Memory B cell (primary cell): Measurements from ENCODE around the gene JUND.

Source experiments
- ATAC-seq: fragments of 150-1000 bp; cut with Tn5 transposase; 2 replicates; pipeline ENCODE4 v1.10.0; 2021; ENCODE audit warnings: low read depth, mild to moderate bottlenecking, moderate library complexity
- DNase-seq, 2 donors: peaks; one replicate each; pipeline ENCODE4 v3.0.0; 2022; ENCODE audit warnings: low spot score in 2 of 2
- H3K27ac Mint-ChIP-seq: one replicate; pipeline ENCODE4 v1.8.0; 2022; ENCODE audit warnings: mild to moderate bottlenecking, moderate library complexity, mixed read lengths
- H3K27me3 Mint-ChIP-seq: one replicate; pipeline ENCODE4 v1.8.0; 2022; ENCODE audit warnings: mixed read lengths
- H3K36me3 Mint-ChIP-seq: one replicate; pipeline ENCODE4 v1.8.0; 2022; ENCODE audit warnings: mild to moderate bottlenecking, mixed read lengths
- H3K4me1 Mint-ChIP-seq: one replicate; pipeline ENCODE4 v1.8.0; 2022; ENCODE audit warnings: mixed read lengths
- H3K4me3 Mint-ChIP-seq: one replicate; pipeline ENCODE4 v1.8.0; 2022; ENCODE audit warnings: mild to moderate bottlenecking, moderate library complexity, mixed read lengths
- H3K9me3 Mint-ChIP-seq: one replicate; pipeline ENCODE4 v1.8.0; 2022; ENCODE audit warnings: mixed read lengths

The JUND gene

DNA sequence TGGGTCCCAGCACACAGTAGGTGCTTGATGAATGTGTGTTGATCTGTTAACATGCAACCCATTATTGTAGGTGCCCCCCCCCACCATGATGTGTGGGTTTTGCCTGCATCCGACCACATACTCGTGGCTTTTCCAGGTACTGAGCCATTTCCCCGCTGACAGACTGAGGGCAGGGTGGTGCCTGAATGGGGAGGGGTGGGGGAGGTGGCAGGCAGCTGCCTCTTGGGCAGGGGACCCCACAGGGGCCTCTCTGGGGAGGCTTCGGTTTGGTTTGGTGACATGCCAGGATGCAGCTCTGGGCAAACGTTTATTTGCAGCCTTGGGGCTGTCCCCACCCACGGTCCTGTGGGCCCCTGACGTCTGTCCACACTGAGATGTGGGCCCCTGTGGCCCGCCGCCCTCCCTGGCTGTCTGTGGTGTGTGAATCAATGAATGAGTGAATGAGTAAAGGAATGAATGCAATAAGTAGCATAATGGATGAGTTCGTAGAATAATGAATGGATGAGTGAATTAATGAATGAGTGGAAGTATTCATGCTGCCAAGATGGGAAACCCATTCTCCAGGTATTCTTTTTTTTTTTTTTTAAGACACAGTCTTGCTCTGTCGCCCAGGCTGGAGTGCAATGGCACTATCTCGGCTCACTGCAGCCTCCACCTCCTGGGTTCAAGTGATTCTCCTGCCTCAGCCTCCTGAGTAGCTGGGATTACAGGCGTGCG lies 9.0 kb upstream of the JUND start:
- H3K36me3 Mint-ChIP-seq: peaks cover 2% of the 10 kb centered on the region
- H3K9me3 Mint-ChIP-seq: peaks cover 2% of the 10 kb centered on the region
- ATAC-seq (peak; percentile 56), DNase-seq (peak; percentile 62 to 70)
- peaks cover 46% of the 10 kb centered on the region for H3K4me1 Mint-ChIP-seq
- peak overlapping the region; percentile 91 for H3K27ac Mint-ChIP-seq
- H3K27me3 Mint-ChIP-seq: no peaks in the 10 kb centered on the region
- H3K4me3 Mint-ChIP-seq: peak overlapping the region; percentile 90

DNA sequence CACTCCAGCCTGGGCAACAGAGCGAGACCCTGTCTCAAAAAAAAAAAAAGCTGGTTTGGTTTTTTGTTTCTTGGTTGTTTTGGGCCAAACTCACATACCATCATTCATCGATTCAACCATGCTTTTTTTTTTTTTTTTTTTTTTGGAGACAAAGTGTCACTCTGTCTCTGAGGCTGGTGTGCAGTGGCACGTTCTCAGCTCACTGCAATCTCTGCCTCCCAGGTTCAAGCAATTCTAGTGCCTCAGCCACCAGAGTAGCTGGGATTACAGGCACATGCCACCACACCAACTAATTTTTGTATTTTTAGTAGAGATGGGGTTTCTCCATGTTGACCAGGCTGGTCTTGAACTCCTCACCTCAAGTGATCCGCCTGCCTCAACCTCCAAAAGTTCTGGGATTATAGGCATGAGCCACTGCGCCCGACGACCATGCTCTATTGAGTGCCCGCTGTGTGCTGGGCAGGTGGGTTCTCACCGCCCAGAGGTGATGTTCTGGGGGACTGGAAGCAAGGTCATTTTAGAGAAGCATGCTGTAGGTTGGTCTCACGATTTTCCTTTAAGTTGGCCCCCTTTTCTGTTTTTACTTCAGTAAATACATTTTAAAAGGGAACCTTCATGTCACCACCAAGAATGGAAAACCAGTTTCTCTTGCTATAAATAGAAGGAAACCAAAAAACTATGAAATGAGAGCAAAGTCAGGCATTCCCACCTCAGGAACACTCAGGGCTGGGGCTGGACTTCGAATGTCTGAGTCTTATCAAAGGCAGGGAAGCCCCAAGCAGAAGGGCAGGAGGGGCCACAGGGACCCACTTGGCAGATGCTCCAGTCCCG lies 8.3 kb upstream of the JUND start:
- Mint-ChIP-seq H3K36me3 (no peaks in the 10 kb centered on the region), H3K9me3 (no peaks in the 10 kb centered on the region), H3K27me3 (no peaks in the 10 kb centered on the region), H3K4me3 (no peak overlapping the region), H3K27ac (peak overlapping the region; percentile 91), H3K4me1 (peaks cover 45% of the 10 kb centered on the region)
- ATAC-seq (no peak), DNase-seq (no peak)

- Mint-ChIP-seq H3K36me3 (no peaks in the 10 kb centered on the region), H3K27ac (no peak overlapping the region), H3K27me3 (no peaks in the 10 kb centered on the region), H3K9me3 (no peaks in the 10 kb centered on the region), H3K4me3 (no peak overlapping the region), H3K4me1 (peaks cover 39% of the 10 kb centered on the region)
- DNase-seq (no peak), ATAC-seq (no peak)
Observed at GRCh38 chr19:18287836-18288772, 6.7 kb upstream of the JUND start.

DNA sequence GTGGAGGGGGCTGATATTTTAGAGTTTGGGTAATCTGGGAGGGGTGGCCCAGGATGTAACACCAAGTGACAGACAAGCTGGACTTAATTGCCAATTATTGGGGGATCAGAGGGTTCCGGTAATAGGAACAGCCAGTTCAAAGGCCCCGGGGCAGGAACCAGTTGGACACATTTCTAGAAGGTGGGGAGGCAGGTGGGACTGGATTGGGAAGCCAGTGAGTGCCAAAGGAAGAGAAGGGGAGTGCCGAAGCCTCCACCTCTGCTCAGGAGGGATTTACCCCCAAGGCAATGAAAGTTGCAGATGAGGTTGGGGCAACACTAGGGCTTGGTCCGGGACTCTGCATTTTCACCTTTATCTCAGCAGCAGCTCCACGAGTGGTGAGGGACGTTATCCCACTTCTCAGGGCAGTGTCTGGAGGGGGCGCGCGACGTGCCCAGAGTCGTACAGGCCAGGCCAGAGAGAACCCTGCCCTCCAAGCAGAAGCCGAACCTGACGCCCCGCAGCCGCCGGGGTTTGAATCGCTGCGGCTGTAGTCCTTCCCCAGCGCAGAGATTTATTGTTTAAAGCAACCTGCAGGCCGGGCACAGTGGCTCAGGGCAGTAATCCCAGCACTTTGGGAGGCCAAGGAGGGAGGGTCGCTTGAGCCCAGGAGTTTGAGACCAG lies 5.7 kb upstream of the JUND start:
- H3K36me3 Mint-ChIP-seq: no peaks in the 10 kb centered on the region
- ATAC-seq (no peak), DNase-seq (no peak)
- no peaks in the 10 kb centered on the region for H3K27me3 Mint-ChIP-seq
- H3K9me3 Mint-ChIP-seq: no peaks in the 10 kb centered on the region
- peaks cover 39% of the 10 kb centered on the region for H3K4me1 Mint-ChIP-seq
- H3K4me3 Mint-ChIP-seq: no peak overlapping the region
- H3K27ac Mint-ChIP-seq: peak overlapping the region; percentile 45

DNA sequence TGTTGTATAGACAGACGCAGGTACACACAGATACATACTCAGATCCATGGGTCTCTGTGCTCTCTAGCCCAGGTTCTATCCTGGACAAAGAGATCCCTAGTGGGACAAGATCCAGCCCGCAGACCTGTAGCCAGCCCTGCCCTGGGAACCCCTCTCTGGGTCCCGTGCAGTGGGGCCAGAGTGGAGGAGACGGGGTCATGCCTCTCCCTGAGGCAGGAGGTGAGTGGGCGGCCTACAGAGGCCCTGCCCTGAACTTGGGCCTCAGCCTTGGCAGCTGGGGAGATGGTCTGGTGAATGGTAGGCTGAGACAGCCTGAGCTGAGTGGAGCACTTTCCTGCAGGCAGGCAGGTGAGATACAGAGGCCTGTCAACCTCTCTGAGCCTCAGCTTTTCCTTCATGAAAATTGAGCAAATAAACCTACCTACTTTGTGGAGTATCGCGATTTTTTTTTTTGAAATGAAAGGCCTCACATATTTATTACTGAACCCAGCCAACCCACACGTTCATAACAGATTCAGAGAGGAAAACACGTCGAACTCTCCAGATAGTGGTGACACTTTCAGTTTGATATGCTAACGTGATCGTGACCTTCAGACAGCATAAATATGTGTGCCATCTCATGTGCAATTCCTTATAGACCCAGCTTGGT lies 3.4 kb upstream of the JUND start:
- Mint-ChIP-seq H3K27me3 (no peaks in the 10 kb centered on the region), H3K4me3 (no peak overlapping the region), H3K4me1 (peaks cover 28% of the 10 kb centered on the region), H3K9me3 (no peaks in the 10 kb centered on the region), H3K36me3 (peaks cover 3% of the 10 kb centered on the region), H3K27ac (peak overlapping the region; percentile 64)
- no peak for ATAC-seq
- DNase-seq: no peak

- H3K27me3 Mint-ChIP-seq: no peaks in the 10 kb centered on the region
- no peak overlapping the region for H3K27ac Mint-ChIP-seq
- H3K4me3 Mint-ChIP-seq: no peak overlapping the region
- peaks cover 35% of the 10 kb centered on the region for H3K4me1 Mint-ChIP-seq
- DNase-seq (no peak), ATAC-seq (no peak)
- H3K9me3 Mint-ChIP-seq: no peaks in the 10 kb centered on the region
- H3K36me3 Mint-ChIP-seq: peaks cover 13% of the 10 kb centered on the region
Observed at GRCh38 chr19:18283338-18283737, 1.9 kb upstream of the JUND start.

- no peak for DNase-seq
- Mint-ChIP-seq H3K4me1 (peaks cover 40% of the 10 kb centered on the region), H3K27ac (peak overlapping the region; percentile 98), H3K4me3 (peak overlapping the region; percentile 93), H3K9me3 (no peaks in the 10 kb centered on the region), H3K36me3 (peaks cover 13% of the 10 kb centered on the region), H3K27me3 (no peaks in the 10 kb centered on the region)
- no peak for ATAC-seq
Observed at GRCh38 chr19:18282788-18283141, 1.3 kb upstream of the JUND start.

GRCh38 chr19:18282021-18282787 lies 782 bp upstream of the JUND start:
- ATAC-seq: no peak
- no peak for DNase-seq

DNA sequence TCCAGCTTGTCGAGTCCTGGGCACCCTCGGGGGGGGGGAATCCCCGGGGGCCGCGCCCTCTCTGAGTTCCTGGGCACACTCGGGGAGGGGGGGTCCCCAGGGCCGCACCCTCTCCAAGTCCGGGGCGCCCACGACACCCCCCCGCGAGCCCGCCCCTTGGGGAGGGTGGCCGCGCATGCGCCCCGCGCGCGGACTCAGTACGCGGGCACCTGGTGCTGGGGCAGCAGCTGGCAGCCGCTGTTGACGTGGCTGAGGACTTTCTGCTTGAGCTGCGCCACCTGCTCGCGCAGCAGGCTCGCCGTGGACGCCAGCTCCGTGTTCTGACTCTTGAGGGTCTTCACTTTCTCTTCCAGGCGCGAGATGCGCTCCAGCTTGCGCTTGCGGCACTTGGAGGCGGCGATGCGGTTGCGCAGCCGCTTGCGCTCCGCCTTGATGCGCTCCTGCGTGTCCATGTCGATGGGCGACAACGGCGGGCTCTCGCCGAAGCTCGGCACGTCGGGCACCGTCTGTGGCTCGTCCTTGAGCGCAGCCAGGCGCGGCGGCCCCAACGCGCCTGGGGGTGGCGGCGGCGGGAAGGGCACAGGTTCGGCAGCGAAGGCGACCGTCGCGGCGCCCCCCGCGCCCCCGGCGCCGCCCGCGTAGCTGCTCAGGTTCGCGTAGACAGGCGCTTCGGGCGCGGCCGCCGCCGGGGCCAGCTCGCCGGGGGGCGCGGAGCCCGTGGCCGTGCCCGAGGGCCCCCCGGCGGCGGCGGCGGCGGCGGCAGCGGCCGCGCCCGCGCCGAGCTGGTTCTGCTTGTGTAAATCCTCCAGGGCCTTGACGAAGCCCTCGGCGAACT lies 958 bp downstream of the JUND start:
- H3K4me1 Mint-ChIP-seq: peaks cover 37% of the 10 kb centered on the region
- DNase-seq: peak; percentile 84 to 85
- H3K27ac Mint-ChIP-seq: peak overlapping the region; percentile 98
- H3K27me3 Mint-ChIP-seq: no peaks in the 10 kb centered on the region
- peak; percentile 9 for ATAC-seq
- peak overlapping the region; percentile 97 for H3K4me3 Mint-ChIP-seq
- H3K36me3 Mint-ChIP-seq: peaks cover 16% of the 10 kb centered on the region
- no peaks in the 10 kb centered on the region for H3K9me3 Mint-ChIP-seq

More at GRCh38 chr19:18282021-18282787, 782 bp upstream of the JUND start:
- Mint-ChIP-seq H3K9me3 (no peaks in the 10 kb centered on the region), H3K27ac (peak overlapping the region; percentile 98), H3K4me1 (peaks cover 42% of the 10 kb centered on the region), H3K36me3 (peaks cover 15% of the 10 kb centered on the region), H3K27me3 (no peaks in the 10 kb centered on the region), H3K4me3 (peak overlapping the region; percentile 93)

- peak overlapping the region; percentile 98 for H3K27ac Mint-ChIP-seq
- H3K9me3 Mint-ChIP-seq: no peaks in the 10 kb centered on the region
Observed at GRCh38 chr19:18279516-18280246, 1.7 kb downstream of the JUND start.

GRCh38 chr19:18279266-18279515 lies 2.2 kb downstream of the JUND start:
- no peak for DNase-seq

More at GRCh38 chr19:18279516-18280246, 1.7 kb downstream of the JUND start:
- H3K4me1 Mint-ChIP-seq: peaks cover 37% of the 10 kb centered on the region
- no peaks in the 10 kb centered on the region for H3K27me3 Mint-ChIP-seq
- peak overlapping the region; percentile 97 for H3K4me3 Mint-ChIP-seq
- peak; percentile 87 to 94 for DNase-seq
- ATAC-seq: peak; percentile 20
- peaks cover 16% of the 10 kb centered on the region for H3K36me3 Mint-ChIP-seq

More at GRCh38 chr19:18279266-18279515, 2.2 kb downstream of the JUND start:
- Mint-ChIP-seq H3K4me3 (peak overlapping the region; percentile 97), H3K4me1 (peaks cover 38% of the 10 kb centered on the region), H3K27ac (peak overlapping the region; percentile 98), H3K9me3 (no peaks in the 10 kb centered on the region), H3K36me3 (peaks cover 16% of the 10 kb centered on the region), H3K27me3 (no peaks in the 10 kb centered on the region)
- ATAC-seq: no peak
